Astrocyte (in vitro differentiated cells and primary cell): ENCODE results near the gene SEMA3F.

Experiments
- EZH2 ChIP-seq: IDR thresholded peaks from 2 replicates; pipeline ENCODE4 v1.6.1; 2012; ENCODE audit warnings: mild to moderate bottlenecking, low read length, inconsistent platforms; ENCODE audit not compliant: insufficient read depth
- TF ChIP-seq, protein P1 (sequence below): IDR thresholded peaks from 2 replicates; pipeline ENCODE4 v1.5.1; 2011; ENCODE audit warnings: low read depth, mild to moderate bottlenecking, inconsistent platforms, low read length, moderate library complexity; ENCODE audit not compliant: insufficient read depth

DNA sequence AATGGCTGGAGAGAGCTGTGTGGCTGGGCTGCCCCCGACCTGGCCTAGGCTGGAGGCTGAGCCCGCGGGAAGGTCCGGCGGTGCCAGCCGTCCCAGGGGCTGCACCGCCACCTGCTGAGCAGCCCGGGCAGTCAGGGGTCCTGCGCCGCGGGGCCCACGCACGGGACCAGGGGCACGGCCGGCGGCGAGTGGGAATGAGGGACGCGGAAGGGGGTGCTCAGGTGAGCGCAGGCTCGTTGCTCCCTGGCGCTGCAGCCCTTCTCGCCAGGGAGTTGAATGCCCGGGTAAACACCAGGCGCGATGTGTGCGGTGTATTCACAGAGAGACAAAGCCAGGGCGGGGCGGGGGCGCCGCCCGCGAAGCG lies 666 bp upstream of the SEMA3F start:
- TF ChIP-seq, protein P1, sequence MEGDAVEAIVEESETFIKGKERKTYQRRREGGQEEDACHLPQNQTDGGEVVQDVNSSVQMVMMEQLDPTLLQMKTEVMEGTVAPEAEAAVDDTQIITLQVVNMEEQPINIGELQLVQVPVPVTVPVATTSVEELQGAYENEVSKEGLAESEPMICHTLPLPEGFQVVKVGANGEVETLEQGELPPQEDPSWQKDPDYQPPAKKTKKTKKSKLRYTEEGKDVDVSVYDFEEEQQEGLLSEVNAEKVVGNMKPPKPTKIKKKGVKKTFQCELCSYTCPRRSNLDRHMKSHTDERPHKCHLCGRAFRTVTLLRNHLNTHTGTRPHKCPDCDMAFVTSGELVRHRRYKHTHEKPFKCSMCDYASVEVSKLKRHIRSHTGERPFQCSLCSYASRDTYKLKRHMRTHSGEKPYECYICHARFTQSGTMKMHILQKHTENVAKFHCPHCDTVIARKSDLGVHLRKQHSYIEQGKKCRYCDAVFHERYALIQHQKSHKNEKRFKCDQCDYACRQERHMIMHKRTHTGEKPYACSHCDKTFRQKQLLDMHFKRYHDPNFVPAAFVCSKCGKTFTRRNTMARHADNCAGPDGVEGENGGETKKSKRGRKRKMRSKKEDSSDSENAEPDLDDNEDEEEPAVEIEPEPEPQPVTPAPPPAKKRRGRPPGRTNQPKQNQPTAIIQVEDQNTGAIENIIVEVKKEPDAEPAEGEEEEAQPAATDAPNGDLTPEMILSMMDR: no peak
- TF ChIP-seq EZH2: peak; percentile 40
